Testis (tissue), 2 donors: ENCODE results near the gene ANKFY1.

Source experiments
- POLR2A ChIP-seq: fragments of 450-650 bp; IDR thresholded peaks from one replicate; pipeline ENCODE4 v1.6.1; 2017; ENCODE audit warnings: antibody characterized with exemption, mild to moderate bottlenecking, moderate library complexity
- TF ChIP-seq, protein P1 (sequence below), 3 experiments: fragments of 450-650 bp in 2 of 3; fragments of 200-600 bp in 1 of 3; sonication (generic) in 1 of 3; IDR thresholded peaks; one replicate each; pipeline ENCODE4 v1.5.1; 2016 to 2019; ENCODE audit warnings: antibody characterized with exemption in 3 of 3, mild to moderate bottlenecking in 2 of 3, moderate library complexity in 1 of 3

DNA sequence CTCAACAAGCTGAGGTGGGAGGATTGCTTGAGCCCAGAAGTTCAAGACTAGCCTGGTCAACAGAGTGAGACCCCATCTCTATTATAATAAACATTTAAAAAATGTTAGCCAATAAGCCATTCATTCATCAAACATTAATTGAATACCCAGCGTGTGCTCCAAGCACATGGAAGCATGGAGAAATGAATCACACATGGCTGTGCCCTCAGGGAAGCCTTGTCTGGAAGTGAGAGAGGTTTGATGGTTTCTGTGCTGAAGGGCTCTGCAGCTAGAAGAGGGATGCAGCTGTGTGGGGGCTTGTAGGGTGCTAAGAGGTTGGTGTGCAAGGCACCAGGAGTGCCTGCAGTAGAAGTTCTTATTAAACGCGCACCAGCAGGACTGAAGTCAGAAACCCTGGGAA, 109.6 kb downstream of the ANKFY1 start:
- TF ChIP-seq, protein P1, sequence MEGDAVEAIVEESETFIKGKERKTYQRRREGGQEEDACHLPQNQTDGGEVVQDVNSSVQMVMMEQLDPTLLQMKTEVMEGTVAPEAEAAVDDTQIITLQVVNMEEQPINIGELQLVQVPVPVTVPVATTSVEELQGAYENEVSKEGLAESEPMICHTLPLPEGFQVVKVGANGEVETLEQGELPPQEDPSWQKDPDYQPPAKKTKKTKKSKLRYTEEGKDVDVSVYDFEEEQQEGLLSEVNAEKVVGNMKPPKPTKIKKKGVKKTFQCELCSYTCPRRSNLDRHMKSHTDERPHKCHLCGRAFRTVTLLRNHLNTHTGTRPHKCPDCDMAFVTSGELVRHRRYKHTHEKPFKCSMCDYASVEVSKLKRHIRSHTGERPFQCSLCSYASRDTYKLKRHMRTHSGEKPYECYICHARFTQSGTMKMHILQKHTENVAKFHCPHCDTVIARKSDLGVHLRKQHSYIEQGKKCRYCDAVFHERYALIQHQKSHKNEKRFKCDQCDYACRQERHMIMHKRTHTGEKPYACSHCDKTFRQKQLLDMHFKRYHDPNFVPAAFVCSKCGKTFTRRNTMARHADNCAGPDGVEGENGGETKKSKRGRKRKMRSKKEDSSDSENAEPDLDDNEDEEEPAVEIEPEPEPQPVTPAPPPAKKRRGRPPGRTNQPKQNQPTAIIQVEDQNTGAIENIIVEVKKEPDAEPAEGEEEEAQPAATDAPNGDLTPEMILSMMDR (IDR thresholded peaks at IDR 0.05), result no peak
- no peak for TF ChIP-seq POLR2A
